Esophagus muscularis mucosa (tissue), 4 donors: ENCODE measurements around the gene GPR153.

Experiments used
- CTCF ChIP-seq, 3 experiments: fragments of 200-600 bp in 2 of 3; fragments of 450-650 bp in 1 of 3; sonication (generic) in 2 of 3; IDR thresholded peaks; one replicate each; pipeline ENCODE4 v1.5.1; 2017 to 2019; ENCODE audit warnings: antibody characterized with exemption in 3 of 3, mild to moderate bottlenecking in 2 of 3, moderate library complexity in 1 of 3
- EP300 ChIP-seq: sonication (generic); formaldehyde crosslinking; IDR thresholded peaks from one replicate; pipeline ENCODE4 v1.6.1; 2017; ENCODE audit warnings: antibody characterized with exemption
- POLR2A ChIP-seq: fragments of 450-650 bp; IDR thresholded peaks from one replicate; pipeline ENCODE4 v1.6.1; 2017; ENCODE audit warnings: antibody characterized with exemption, moderate library complexity, mild to moderate bottlenecking, low read depth

- TF ChIP-seq CTCF (IDR thresholded peaks at IDR 0.05): no peak
- TF ChIP-seq POLR2A: no peak
- TF ChIP-seq EP300: no peak
Observed at GRCh38 chr1:6244401-6245049, 16.4 kb downstream of the GPR153 start.
